GM23248 (cell line): ENCODE data around the gene CDC42SE2. TPM values are rescaled to one million over a fixed set of nuclear protein-coding genes. Genes with fewer than 3 reads are reported as not detected.

ENCODE experiments used
- DNase-seq: peaks from one replicate; pipeline ENCODE4 v3.0.0-alpha.2; 2015
- H2AFZ ChIP-seq: fragments of 200-600 bp; sonication (generic); 2 replicates; pipeline ENCODE4 v1.6.1; 2016; ENCODE audit warnings: antibody characterized with exemption
- H3F3A ChIP-seq: fragments of 200-600 bp; sonication (generic); 2 replicates; pipeline ENCODE4 v1.6.1; 2016; ENCODE audit warnings: mild to moderate bottlenecking, antibody characterized with exemption, mixed run types; ENCODE audit not compliant: insufficient read depth
- H3K27ac ChIP-seq: fragments of 200-600 bp; sonication (generic); 2 replicates; pipeline ENCODE4 v1.5.1; 2016; ENCODE audit warnings: mild to moderate bottlenecking
- H3K27me3 ChIP-seq: fragments of 200-600 bp; sonication (generic); replicated peaks from 2 replicates; pipeline ENCODE4 v1.6.1; 2016; ENCODE audit warnings: mild to moderate bottlenecking; ENCODE audit not compliant: insufficient read depth
- H3K36me3 ChIP-seq: fragments of 200-600 bp; sonication (generic); 2 replicates; pipeline ENCODE4 v1.6.1; 2016; ENCODE audit warnings: low read depth, mild to moderate bottlenecking
- H3K4me1 ChIP-seq: fragments of 200-600 bp; sonication (generic); 2 replicates; pipeline ENCODE4 v1.6.1; 2016; ENCODE audit warnings: mild to moderate bottlenecking; ENCODE audit not compliant: insufficient read depth
- H3K4me2 ChIP-seq: fragments of 200-600 bp; sonication (generic); one replicate; pipeline ENCODE4 v1.6.1; 2016; ENCODE audit warnings: mild to moderate bottlenecking; ENCODE audit not compliant: unreplicated experiment
- H3K4me3 ChIP-seq: fragments of 200-600 bp; sonication (generic); 2 replicates; pipeline ENCODE4 v1.5.1; 2016; ENCODE audit warnings: mild to moderate bottlenecking
- H3K79me2 ChIP-seq: fragments of 200-600 bp; sonication (generic); 2 replicates; pipeline ENCODE4 v1.6.1; 2016; ENCODE audit warnings: mild to moderate bottlenecking; ENCODE audit not compliant: insufficient read depth
- H3K9ac ChIP-seq: fragments of 200-600 bp; sonication (generic); 2 replicates; pipeline ENCODE4 v1.6.1; 2016; ENCODE audit warnings: mild to moderate bottlenecking
- H3K9me2 ChIP-seq: fragments of 200-600 bp; sonication (generic); 2 replicates; pipeline ENCODE4 v1.6.1; 2016; ENCODE audit warnings: mixed run types, mild to moderate bottlenecking, moderate library complexity; ENCODE audit not compliant: insufficient read depth
- H3K9me3 ChIP-seq: fragments of 200-600 bp; sonication (generic); one replicate; pipeline ENCODE4 v1.6.1; 2017; ENCODE audit warnings: low read depth
- H4K20me1 ChIP-seq: fragments of 200-600 bp; sonication (generic); 2 replicates; pipeline ENCODE4 v1.6.0; 2016; ENCODE audit not compliant: insufficient read depth
- EZH2 ChIP-seq: fragments of 200-600 bp; sonication (generic); IDR thresholded peaks from 2 replicates; pipeline ENCODE4 v1.6.1; 2018; ENCODE audit warnings: antibody characterized with exemption, mild to moderate bottlenecking; ENCODE audit not compliant: insufficient read depth, poor library complexity, severe bottlenecking
- EZH2phosphoT487 ChIP-seq: fragments of 200-600 bp; sonication (generic); IDR thresholded peaks from 2 replicates; pipeline ENCODE4 v1.6.1; 2018; ENCODE audit warnings: antibody characterized with exemption, moderate library complexity, mild to moderate bottlenecking, low read depth; ENCODE audit not compliant: insufficient read depth
- whole genome bisulfite sequencing, 2 experiments: methylation state at CpG; one replicate each; pipeline ENCODE4 v1.1.6; 2015 to 2017; ENCODE audit warnings: low lambda C conversion rate in 2 of 2, low coverage in 1 of 2; ENCODE audit errors: missing lambda C conversion rate in 2 of 2; 5-methylcytosine and 5-hydroxymethylcytosine counted together
- in situ Hi-C: fragments of 300-500 bp; cut with MboI; formaldehyde crosslinking; loops from 2 replicates; pipeline ENCODE4 v1.15.0; 2020
- polyA plus RNA-seq: library from polyadenylated mRNA; unstranded; fragments of >200 nt; fragmentation: Nextera tagmentation; extraction: Ambion mirVana; gene quantifications from 2 replicates; pipeline ENCODE4 v1.2.1, GENCODE V29; 2016
- total RNA-seq: library from RNA; depleted of rRNA; stranded (reverse); fragments of >200 nt; shearing (Covaris generic); gene quantifications from 2 replicates; pipeline ENCODE4 v1.2.3, GENCODE V29; 2014

Gene CDC42SE2
- total and polyA plus RNA-seq, 2 experiments from 2014 or later, result 13.7 to 17.5 TPM

GRCh38 chr5:131389096-131389868 lies 125.4 kb downstream of the CDC42SE2 start:
- no peak overlapping the region for H3K9ac ChIP-seq
- no peaks in the 10 kb centered on the region for H3F3A ChIP-seq
- TF ChIP-seq EZH2 (no peak), EZH2phosphoT487 (no peak)
- in situ Hi-C loops, result loop anchor here (10.0 kb wide), 1 partner anchor 224 kb away; the partner anchor contains the start of gene HINT1
- WGBS, 2 experiments, result 73 to 84% methylated on average over 4 of the region's 4 CpGs
- no peaks in the 10 kb centered on the region for H3K4me1 ChIP-seq
- no peaks in the 10 kb centered on the region for H3K9me3 ChIP-seq
- H3K27ac ChIP-seq, result no peak overlapping the region
- DNase-seq, result no peak
- H2AFZ ChIP-seq, result no peak overlapping the region
- no peaks in the 10 kb centered on the region; the same call in 1 of the 2 replicates for H3K79me2 ChIP-seq
- H4K20me1 ChIP-seq, result no peaks in the 10 kb centered on the region
- H3K36me3 ChIP-seq, result peaks cover 14% of the 10 kb centered on the region; the same call in 1 of the 2 replicates
- H3K4me3 ChIP-seq, result no peak overlapping the region
- H3K27me3 ChIP-seq, result no peaks in the 10 kb centered on the region
- H3K9me2 ChIP-seq, result no peaks in the 10 kb centered on the region
- H3K4me2 ChIP-seq, result no peak overlapping the region

- H3K79me2 ChIP-seq, result no peaks in the 10 kb centered on the region; the same call in 1 of the 2 replicates
- H3K27me3 ChIP-seq, result no peaks in the 10 kb centered on the region
- no peaks in the 10 kb centered on the region for H3K4me1 ChIP-seq
- no peak overlapping the region for H3K4me2 ChIP-seq
- H3K9ac ChIP-seq, result no peak overlapping the region
- no peaks in the 10 kb centered on the region for H3K9me3 ChIP-seq
- 93 to 95% methylated on average over 1 of the region's 1 CpG for WGBS, 2 experiments
- no peak overlapping the region for H2AFZ ChIP-seq
- no peak overlapping the region for H3K27ac ChIP-seq
- DNase-seq, result no peak
- TF ChIP-seq EZH2phosphoT487 (no peak), EZH2 (no peak)
- H3F3A ChIP-seq, result no peaks in the 10 kb centered on the region
- in situ Hi-C loops, result loop anchor here (10.0 kb wide), 1 partner anchor 225 kb away; the partner anchor contains the start of gene HINT1
- H3K36me3 ChIP-seq, result peaks cover 15% of the 10 kb centered on the region; the same call in 1 of the 2 replicates
- no peak overlapping the region for H3K4me3 ChIP-seq
- H4K20me1 ChIP-seq, result no peaks in the 10 kb centered on the region
- no peaks in the 10 kb centered on the region for H3K9me2 ChIP-seq
These were observed 126.0 kb downstream of the CDC42SE2 start for GRCh38 chr5:131389869-131390265.

DNA sequence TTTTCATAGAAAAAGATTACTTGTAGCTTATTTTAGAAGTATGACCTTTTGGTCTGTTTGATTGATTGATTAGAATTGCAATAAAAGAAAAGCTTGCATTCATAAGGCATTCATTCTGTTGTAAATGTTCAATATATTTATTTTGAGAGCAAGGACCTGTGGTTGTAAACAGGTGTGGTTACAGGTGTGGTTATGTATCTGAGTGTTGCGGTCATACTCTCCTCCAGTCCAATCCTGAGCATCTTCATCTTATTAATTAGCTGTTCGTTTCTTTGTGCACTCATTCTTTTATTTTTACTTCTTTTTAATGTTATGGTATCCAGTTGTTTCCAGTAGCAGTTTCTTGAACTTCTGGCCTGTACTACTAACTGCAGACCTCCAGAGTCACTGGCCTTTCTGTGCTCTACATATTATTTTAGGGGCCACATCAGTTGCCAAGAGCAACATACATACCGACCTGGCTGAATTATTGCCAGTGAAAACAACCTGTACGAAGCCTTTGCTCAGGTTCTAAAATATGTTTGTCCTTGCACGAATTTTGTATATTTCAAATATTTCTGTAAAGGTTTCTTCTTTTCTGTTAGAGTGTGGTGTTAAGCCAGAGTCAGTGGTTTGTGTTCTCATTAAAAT lies 128.7 kb downstream of the CDC42SE2 start:
- H3K27ac ChIP-seq, result no peak overlapping the region
- H3K9me3 ChIP-seq, result no peaks in the 10 kb centered on the region
- H3K27me3 ChIP-seq, result no peaks in the 10 kb centered on the region
- TF ChIP-seq EZH2phosphoT487, result no peak
- TF ChIP-seq EZH2, result no peak
- H2AFZ ChIP-seq, result no peak overlapping the region
- no peaks in the 10 kb centered on the region for H3F3A ChIP-seq
- H3K4me2 ChIP-seq, result no peak overlapping the region
- WGBS, 2 experiments, result 95% methylated on average over 5 of the region's 5 CpGs
- no peaks in the 10 kb centered on the region for H3K4me1 ChIP-seq
- DNase-seq, result no peak
- no peaks in the 10 kb centered on the region for H3K79me2 ChIP-seq
- in situ Hi-C loops, result no loop called here
- H3K9ac ChIP-seq, result no peak overlapping the region
- H3K4me3 ChIP-seq, result no peak overlapping the region
- peaks cover 37% of the 10 kb centered on the region; the same call in 1 of the 2 replicates for H3K36me3 ChIP-seq
- no peaks in the 10 kb centered on the region for H3K9me2 ChIP-seq
- H4K20me1 ChIP-seq, result no peaks in the 10 kb centered on the region

DNA sequence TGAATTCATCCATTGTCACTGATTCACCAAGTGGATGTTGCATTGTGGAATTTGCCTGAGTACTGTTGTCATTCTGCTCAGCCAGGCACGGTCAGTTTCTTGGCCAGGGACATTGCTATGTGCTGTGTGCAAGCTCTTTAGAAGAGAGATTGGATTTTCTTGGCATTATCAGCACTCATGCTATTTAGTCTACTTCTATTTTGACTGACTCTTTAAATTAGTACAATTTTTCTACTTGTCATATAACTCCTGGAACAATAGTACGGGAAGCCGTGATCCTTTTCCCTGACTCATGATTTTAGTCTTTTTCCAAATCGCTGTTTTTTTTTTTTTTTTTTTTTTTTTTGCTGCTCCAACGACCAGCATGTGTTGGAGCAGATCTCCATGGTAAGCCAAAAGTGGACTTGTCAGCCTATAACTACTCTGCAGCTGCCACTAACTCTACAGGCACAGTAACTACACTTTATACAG lies 129.7 kb downstream of the CDC42SE2 start:
- WGBS, 2 experiments, result 81 to 85% methylated on average over 5 of the region's 5 CpGs
- Histone ChIP-seq H3K9me3 (no peaks in the 10 kb centered on the region), H3K36me3 (peaks cover 38% of the 10 kb centered on the region; the same call in 1 of the 2 replicates), H3K9me2 (no peaks in the 10 kb centered on the region), H2AFZ (no peak overlapping the region), H3K4me2 (no peak overlapping the region), H4K20me1 (no peaks in the 10 kb centered on the region), H3K27me3 (no peaks in the 10 kb centered on the region), H3K79me2 (no peaks in the 10 kb centered on the region), H3K4me1 (no peaks in the 10 kb centered on the region), H3F3A (no peaks in the 10 kb centered on the region), H3K27ac (no peak overlapping the region), H3K4me3 (no peak overlapping the region), H3K9ac (no peak overlapping the region)
- TF ChIP-seq EZH2phosphoT487 (no peak), EZH2 (no peak)
- in situ Hi-C loops, result no loop called here
- no peak for DNase-seq
